Measurements from ENCODE around the gene AGO3. TPM values are rescaled to one million over a fixed set of nuclear protein-coding genes. Genes with fewer than 3 reads are reported as not detected.

Gene AGO3
- total and polyA plus RNA-seq, 2 of the 13 experiments (the other 11 are each of a cell fraction or from before 2014, with no cell fraction given), result 21.2 to 27.1 TPM

- TF ChIP-seq ZNF580 (CRISPR knock-in tag; IDR thresholded peaks at IDR 0.05; ENCODE audit: borderline replicate concordance, low read depth) (peak; percentile 85), ZNF33B (CRISPR knock-in tag; IDR thresholded peaks at IDR 0.05) (peak; percentile 83; the same call in 1 of the 2 replicates), HOXA5 (CRISPR knock-in tag; IDR thresholded peaks at IDR 0.05) (peak; percentile 72; the same call in 1 of the 2 replicates), MIER2 (CRISPR knock-in tag; IDR thresholded peaks at IDR 0.05) (peak; percentile 72; the same call in 1 of the 2 replicates), PCBP1 (IDR thresholded peaks at IDR 0.05; ENCODE audit: borderline replicate concordance, low read depth, low read length) (no peak), PAX8 (CRISPR knock-in tag; IDR thresholded peaks at IDR 0.05; ENCODE audit: borderline replicate concordance) (0 out of 2 replicates have a peak, but pooled peaks have one; percentile 33), SSRP1 (CRISPR knock-in tag; IDR thresholded peaks at IDR 0.05) (0 out of 2 replicates have a peak, but pooled peaks have one; percentile 9), NFE2L2 (IDR thresholded peaks at IDR 0.05; ENCODE audit: low read length) (no peak), CCDC6 (CRISPR knock-in tag; IDR thresholded peaks at IDR 0.05) (peak; percentile 74), ZNF414 (CRISPR knock-in tag; IDR thresholded peaks at IDR 0.05) (peak; percentile 99), HOXA9 (CRISPR knock-in tag; IDR thresholded peaks at IDR 0.05; ENCODE audit: borderline replicate concordance) (no peak; the same call in 1 of the 2 replicates), HOXA7 (CRISPR knock-in tag; IDR thresholded peaks at IDR 0.05) (no peak), ZNF562 (CRISPR knock-in tag; IDR thresholded peaks at IDR 0.05; ENCODE audit: borderline replicate concordance) (no peak; the same call in 1 of the 2 replicates), FOXJ3 (CRISPR knock-in tag; IDR thresholded peaks at IDR 0.05; ENCODE audit: borderline replicate concordance) (no peak), REPIN1 (CRISPR knock-in tag; IDR thresholded peaks at IDR 0.05; ENCODE audit: borderline replicate concordance, low read depth) (peak; percentile 92), SP140L (CRISPR knock-in tag; IDR thresholded peaks at IDR 0.05; ENCODE audit: borderline replicate concordance) (no peak), ARID2 (CRISPR knock-in tag; IDR thresholded peaks at IDR 0.05; ENCODE audit: borderline replicate concordance) (no peak), POGZ (CRISPR knock-in tag; IDR thresholded peaks at IDR 0.05) (peak; percentile 95), ZSCAN30 (CRISPR knock-in tag; IDR thresholded peaks at IDR 0.05) (peak; percentile 94), ZNF724P (CRISPR knock-in tag; IDR thresholded peaks at IDR 0.05; ENCODE audit: borderline replicate concordance) (peak; percentile 65; the same call in 1 of the 2 replicates), THAP9 (CRISPR knock-in tag; IDR thresholded peaks at IDR 0.05; ENCODE audit: borderline replicate concordance) (peak; percentile 86), SRF (IDR thresholded peaks at IDR 0.05; ENCODE audit: low read depth, low read length) (no peak)
- TF ChIP-seq, protein P1, sequence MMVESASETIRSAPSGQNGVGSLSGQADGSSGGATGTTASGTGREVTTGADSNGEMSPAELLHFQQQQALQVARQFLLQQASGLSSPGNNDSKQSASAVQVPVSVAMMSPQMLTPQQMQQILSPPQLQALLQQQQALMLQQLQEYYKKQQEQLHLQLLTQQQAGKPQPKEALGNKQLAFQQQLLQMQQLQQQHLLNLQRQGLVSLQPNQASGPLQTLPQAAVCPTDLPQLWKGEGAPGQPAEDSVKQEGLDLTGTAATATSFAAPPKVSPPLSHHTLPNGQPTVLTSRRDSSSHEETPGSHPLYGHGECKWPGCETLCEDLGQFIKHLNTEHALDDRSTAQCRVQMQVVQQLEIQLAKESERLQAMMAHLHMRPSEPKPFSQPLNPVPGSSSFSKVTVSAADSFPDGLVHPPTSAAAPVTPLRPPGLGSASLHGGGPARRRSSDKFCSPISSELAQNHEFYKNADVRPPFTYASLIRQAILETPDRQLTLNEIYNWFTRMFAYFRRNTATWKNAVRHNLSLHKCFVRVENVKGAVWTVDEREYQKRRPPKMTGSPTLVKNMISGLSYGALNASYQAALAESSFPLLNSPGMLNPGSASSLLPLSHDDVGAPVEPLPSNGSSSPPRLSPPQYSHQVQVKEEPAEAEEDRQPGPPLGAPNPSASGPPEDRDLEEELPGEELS (CRISPR knock-in tag; IDR thresholded peaks at IDR 0.05), result peak; percentile 64
- TF ChIP-seq, protein P2, sequence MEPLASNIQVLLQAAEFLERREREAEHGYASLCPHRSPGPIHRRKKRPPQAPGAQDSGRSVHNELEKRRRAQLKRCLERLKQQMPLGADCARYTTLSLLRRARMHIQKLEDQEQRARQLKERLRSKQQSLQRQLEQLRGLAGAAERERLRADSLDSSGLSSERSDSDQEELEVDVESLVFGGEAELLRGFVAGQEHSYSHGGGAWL (CRISPR knock-in tag; IDR thresholded peaks at IDR 0.05), result peak; percentile 85
Observed at GRCh38 chr1:36088577-36089392, 157.9 kb downstream of the AGO3 start, which contains the start of gene ADPRS (continued).
